Measurements from ENCODE around the gene PHF21A. TPM values are rescaled to one million over a fixed set of nuclear protein-coding genes. Genes with fewer than 3 reads are reported as not detected.

Gene PHF21A
- total and polyA plus RNA-seq, 2 of the 13 experiments (the other 11 are each of a cell fraction or from before 2014, with no cell fraction given), result 4.1 to 34.6 TPM

- TF ChIP-seq THAP8 (CRISPR knock-in tag; IDR thresholded peaks at IDR 0.05; ENCODE audit: borderline replicate concordance) (no peak), ZNF503 (CRISPR knock-in tag; IDR thresholded peaks at IDR 0.05) (0 out of 2 replicates have a peak, but pooled peaks have one; percentile 39), ZNF343 (CRISPR knock-in tag; IDR thresholded peaks at IDR 0.05) (no peak), KDM5B (CRISPR knock-in tag; IDR thresholded peaks at IDR 0.05; ENCODE audit: borderline replicate concordance) (peak; percentile 32; the same call in 1 of the 2 replicates), ZNF687 (CRISPR knock-in tag; IDR thresholded peaks at IDR 0.05) (peak; percentile 61), NR1H2 (CRISPR knock-in tag; IDR thresholded peaks at IDR 0.05; ENCODE audit: borderline replicate concordance, low read depth) (no peak), HMGXB4 (CRISPR knock-in tag; IDR thresholded peaks at IDR 0.05; ENCODE audit: borderline replicate concordance in 1 of 2, low read depth in 1 of 2) (peak in 1 of 2 experiments; percentile 20; a peak in 1 of 4 replicates), ZNF547 (CRISPR knock-in tag; IDR thresholded peaks at IDR 0.05) (no peak), RNF219 (CRISPR knock-in tag; IDR thresholded peaks at IDR 0.05) (no peak), ZNF740 (CRISPR knock-in tag; IDR thresholded peaks at IDR 0.05) (peak; percentile 84), ZFP91 (CRISPR knock-in tag; IDR thresholded peaks at IDR 0.05; ENCODE audit: borderline replicate concordance) (no peak), ZNF674 (CRISPR knock-in tag; IDR thresholded peaks at IDR 0.05; ENCODE audit: low read depth) (no peak)
These were observed 647 bp upstream of the PHF21A start (continued) for GRCh38 chr11:46121724-46122477.
